ENCODE data around the gene THUMPD3.

The THUMPD3 gene

DNA sequence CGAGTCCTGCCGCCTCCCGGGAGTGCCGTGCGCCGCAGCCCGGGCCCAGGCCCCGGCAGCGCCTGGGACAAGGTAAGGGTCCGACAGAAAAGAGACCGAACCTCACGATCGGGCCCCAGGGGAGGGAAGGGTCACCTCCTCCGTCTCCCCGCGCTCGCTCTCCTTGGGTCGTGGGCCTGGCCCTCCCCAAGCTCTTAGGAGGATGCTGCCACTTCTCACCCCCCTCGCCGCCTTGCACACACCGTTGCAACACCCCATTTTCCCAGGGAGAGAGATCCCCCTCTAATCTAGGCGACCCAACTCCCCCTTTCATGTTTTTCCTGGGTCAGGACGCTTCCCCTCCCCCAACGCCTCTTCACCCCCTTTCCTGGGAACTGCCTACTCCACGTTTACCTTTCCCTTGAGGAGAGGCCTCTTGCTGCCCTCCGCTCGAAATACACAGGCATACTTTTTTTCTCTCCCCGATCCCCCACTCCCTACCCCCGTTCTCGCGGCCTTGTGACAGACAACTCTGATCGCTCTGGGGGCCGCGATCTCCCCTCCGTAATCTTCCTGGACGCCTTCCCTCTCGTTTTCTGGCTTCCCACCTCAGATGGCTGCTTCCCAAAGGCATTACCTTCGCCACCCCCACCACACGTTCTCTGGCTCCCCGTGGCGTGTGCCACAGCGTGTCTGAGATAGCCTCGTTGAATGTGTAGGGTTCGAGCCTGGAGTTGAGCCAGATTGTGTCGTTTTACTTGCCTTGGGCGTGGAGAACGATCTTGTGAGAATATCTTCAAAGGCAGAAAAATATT is 35.2 kb downstream of the THUMPD3 start:
- peak; percentile 13 to 17 for DNase-seq (ENCODE audit: low read depth in 2 of 2)

DNA sequence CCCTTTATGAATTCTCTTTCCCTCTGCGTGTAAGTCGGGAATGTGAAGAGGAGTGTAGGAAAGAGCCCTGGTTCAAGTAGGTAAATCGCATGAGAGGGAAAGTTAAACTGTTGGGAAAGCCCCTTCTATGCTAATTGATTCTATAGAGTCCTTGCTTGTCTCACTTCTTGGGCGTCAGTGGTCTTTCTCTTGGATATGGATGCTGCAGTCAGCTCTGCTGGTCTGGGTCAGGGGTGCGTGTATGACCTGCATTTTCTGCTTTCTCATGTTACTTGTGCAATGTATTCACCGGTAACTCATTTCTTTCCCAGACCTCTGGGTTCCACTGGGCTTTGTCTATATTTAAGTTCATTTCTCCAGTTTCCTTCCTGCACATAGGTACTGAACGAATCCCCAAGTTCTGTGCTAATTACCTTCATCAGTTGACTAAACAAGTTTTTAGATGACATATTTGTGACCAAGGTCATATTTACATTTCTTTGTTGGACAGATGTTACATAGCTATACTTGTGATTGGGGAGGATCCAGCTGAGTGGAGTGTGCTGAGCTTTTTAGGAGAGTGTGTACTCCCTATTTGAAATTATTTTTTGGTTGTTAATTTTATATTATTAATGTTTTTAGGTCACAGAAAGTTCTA is 36.0 kb downstream of the THUMPD3 start:
- DNase-seq (ENCODE audit: low read depth in 2 of 2) = peak in 1 of 2 donors; percentile 2

DNA sequence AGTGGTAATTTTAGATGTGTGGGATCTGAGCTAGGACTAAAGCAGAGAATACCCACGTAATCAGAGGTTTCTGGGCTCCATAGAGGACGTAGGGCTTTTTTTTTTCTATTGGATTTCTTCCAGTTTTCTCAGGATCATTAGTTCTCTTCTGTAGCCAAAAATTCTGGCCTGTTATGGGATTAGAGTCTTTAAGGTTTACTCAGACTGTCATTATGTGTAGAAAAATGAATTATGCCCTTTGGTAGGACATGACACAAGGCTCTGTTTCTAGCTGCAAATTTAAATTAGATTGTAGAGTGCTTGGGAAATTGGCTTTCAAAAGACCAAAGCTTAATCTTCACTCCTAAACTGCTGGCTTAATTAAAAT is 36.5 kb downstream of the THUMPD3 start:
- no peak for DNase-seq (ENCODE audit: low read depth in 2 of 2)

DNA sequence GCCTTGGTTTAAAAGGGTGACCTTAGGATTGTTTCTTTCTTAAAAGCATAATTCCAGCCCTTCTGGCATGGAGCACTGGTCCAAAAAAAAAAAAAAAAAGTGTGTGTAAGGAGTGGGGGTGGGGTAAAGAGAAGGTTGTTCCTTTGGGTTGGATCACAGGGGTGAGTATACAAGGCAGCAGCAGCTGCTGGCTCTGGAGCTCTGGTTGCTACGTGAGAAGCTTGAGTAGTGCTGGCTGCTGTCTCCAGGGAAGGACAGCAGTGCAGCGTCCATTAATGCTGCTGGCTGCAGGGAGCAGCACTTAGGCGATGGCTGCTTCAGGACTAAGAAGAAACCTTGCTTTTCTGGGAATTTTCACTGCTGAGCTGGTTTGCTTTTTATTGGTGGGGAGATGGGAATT is 36.9 kb downstream of the THUMPD3 start:
- DNase-seq (ENCODE audit: low read depth in 2 of 2) = no peak

DNA sequence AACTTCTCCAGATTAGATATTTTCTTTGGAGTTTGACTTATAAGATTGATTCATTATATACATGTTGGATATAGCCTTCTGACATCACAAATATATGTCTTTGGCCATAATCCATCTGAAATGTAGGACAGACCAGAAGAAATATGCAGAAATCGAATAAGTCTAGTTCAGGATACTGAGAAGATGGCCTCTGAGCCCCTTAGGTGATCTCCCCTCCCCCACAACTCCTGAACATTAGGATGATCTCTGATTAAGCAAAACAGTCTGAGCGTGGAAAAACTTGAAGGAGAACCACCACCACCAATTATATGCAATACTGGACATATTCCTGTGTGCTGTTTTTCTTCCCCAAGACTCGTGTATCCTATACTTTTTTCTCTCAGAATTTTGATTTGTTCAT is 37.8 kb downstream of the THUMPD3 start:
- DNase-seq (ENCODE audit: low read depth in 2 of 2) = no peak

DNA sequence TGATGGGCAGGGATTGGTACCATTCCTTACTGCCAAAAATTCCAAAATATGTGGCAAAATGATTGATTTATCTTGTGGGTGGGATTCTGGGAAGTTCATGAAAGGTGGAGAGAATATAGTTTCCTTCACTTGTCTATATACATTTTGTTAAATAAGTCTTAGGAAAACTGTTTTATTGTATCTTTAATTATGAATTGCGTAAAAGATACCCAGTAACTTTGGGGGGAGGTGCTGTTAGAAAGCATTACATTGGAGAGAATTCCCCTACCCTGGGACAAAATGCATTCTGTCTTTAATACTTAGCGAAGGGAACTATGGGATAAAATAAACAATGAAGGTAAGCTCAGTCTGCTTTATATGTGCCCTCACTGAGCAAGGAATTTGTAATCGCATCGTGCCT is 39.1 kb downstream of the THUMPD3 start:
- no peak for DNase-seq (ENCODE audit: low read depth in 2 of 2)

DNA sequence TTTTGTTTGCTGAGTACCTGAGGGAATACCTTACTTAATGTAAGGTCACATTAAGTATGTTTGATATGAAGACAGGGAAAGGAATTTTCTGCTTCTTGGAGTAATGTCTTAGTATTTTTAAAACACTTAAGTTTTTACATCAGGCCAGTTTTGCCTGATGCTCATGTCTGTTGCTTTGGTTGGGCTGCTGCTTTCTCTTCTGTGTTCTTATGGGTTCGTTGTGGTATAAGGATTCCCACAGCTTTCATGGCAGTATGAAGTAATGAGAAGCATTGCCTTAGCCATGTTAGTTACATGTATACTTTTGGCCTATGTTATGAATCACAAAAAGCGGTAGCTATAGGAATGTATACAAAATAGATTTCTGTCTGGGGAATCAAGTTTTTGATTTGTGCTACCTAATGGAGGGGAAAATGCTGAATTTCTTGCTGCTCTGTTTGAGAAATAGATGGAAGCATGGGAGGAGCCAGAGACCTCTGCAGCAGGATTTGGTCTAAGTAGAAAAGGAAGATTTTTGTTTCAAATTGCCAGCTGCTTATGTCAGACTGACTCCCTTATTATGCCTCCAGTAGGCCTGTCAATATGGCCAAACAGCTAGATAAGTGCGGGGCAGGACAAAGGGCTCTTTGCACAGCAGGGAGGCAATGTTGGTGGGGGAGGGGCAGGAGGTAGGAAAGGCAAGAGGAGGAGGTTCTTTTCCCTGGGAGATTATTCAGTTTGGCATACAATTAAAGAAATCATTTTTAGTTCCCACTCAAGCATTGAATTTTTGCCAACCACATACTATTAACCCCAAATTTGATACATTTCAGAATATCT is 39.8 kb downstream of the THUMPD3 start:
- DNase-seq (ENCODE audit: low read depth in 2 of 2) = no peak

DNA sequence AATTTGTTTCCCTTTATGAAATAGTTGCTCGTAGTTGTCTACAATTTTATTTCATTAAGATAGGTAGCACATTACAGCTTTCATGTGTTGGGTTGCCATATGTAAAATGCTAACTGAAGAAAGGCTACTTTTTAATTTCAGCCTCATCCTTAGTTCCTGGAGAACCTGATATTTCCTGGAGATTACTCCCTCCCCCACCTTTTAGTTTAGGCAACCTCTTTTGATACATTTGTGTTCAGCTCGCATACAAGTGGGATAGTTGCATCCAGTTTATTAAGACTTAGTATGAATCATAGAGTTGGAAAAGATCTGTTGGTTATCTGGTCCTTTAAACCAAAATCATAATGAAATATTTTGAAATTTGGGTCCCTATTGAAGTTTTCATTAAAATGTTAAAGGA is 40.6 kb downstream of the THUMPD3 start:
- no peak for DNase-seq (ENCODE audit: low read depth in 2 of 2)

DNA sequence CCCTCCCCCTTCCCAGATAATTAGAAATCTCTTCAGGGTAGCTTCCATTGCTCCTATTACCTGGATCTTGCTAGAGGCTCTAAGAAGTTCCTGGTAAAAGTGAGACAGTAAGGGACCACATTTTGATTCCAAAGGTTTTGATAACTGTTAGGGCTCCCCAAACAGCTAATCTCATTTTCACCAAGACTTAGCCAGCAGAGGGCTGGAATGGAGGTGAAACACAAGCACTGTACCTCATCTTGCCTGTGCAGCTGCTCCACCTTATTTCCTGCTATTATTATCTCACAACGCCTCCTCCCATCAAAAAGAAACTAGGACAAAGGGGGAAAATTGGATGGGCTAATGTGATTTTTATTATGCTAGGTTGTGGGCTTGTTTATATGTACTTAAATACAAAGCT is 41.8 kb downstream of the THUMPD3 start:
- no peak for DNase-seq (ENCODE audit: low read depth in 2 of 2)

DNA sequence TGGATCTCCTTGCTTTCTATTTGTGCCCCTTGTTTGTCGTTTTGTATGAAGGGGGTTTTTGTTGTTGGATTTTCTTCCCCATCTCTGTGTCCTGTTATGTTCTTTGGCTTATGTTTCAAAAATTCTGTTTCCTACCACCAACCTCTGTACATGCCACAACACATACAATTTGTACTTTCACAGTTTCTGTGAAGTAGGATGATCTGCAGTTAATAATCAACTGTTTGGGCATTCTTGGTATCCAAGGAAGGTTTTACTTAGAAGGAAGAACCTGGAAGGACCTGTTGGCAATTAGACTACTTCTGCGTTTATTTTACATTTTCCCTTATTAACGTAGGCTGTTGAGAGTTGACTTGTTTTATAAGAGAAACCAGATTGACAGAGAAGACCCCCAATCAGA is 42.9 kb downstream of the THUMPD3 start:
- DNase-seq (ENCODE audit: low read depth in 2 of 2) = no peak

DNA sequence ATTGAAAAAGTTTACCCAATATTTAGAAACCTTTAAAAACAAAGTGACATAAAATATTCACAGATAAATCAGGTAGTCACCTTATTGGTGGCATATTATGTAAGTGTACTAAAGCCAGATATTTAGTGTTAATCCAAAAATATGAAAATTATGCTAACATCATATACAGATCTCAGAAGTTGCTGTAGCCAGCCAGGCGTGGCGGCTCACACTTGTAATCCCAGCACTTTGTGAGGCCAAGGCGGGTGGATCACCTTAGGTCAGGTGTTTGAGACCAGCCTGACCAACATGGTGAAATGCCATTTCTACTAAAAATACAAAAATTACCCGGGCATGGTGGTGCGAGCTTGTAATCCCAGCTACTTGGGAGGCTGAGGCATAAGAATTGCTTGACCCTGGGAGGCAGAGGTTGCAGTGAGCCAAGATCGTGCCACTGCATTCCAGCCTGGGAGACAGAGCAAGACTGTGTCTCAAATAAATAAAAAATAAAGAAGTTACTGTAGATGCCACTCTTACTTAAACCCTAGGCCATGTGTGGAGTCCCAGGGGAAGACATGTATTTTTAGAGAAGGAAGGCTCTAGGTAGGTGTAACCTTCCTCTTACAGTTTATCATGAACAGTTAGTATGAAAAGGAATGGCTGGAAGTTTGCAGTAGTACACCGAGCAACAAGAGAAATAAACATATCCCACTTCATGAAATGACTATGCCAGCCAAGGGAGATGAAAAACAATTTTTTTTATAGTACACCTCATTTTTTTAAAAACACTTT is 44.2 kb downstream of the THUMPD3 start:
- DNase-seq (ENCODE audit: low read depth in 2 of 2) = no peak

DNA sequence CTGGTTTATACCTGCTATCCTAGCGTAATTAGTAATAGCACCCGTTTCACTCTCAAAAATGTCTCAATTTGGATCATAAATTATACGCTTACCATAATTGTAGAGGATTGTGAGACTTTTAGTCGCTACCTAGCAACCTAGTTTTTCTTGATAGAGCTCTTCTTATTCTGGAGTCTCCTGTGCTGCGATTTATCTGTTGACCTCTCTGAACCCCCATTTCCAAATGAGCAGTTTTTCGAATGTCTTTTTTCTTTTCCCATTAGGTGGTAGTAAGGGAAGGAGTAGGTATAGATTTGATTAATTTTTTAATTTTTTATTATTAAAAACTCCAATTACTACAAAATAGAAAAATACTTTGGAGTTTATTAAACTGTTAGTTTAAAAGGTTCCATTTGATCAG is 45.2 kb downstream of the THUMPD3 start:
- no peak for DNase-seq (ENCODE audit: low read depth in 2 of 2)

DNA sequence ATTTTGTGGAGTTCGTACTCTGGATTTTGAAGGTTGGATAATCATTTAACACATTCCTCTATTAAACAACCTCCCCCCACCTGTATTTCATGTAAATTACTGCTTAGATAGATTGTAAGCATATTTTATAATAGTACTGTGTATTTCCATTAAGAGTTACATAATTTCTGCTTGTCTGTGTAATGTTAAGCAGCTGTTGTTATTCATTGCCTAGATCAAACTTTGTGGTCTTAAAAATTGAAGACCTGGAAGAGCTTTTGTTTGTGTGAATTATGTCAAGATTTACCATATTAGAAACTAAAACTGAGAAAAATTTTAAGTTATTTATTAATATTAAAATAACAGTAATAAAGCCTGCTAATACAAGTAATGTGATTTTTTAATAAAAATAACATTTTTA is 45.7 kb downstream of the THUMPD3 start:
- DNase-seq (ENCODE audit: low read depth in 2 of 2) = no peak

DNA sequence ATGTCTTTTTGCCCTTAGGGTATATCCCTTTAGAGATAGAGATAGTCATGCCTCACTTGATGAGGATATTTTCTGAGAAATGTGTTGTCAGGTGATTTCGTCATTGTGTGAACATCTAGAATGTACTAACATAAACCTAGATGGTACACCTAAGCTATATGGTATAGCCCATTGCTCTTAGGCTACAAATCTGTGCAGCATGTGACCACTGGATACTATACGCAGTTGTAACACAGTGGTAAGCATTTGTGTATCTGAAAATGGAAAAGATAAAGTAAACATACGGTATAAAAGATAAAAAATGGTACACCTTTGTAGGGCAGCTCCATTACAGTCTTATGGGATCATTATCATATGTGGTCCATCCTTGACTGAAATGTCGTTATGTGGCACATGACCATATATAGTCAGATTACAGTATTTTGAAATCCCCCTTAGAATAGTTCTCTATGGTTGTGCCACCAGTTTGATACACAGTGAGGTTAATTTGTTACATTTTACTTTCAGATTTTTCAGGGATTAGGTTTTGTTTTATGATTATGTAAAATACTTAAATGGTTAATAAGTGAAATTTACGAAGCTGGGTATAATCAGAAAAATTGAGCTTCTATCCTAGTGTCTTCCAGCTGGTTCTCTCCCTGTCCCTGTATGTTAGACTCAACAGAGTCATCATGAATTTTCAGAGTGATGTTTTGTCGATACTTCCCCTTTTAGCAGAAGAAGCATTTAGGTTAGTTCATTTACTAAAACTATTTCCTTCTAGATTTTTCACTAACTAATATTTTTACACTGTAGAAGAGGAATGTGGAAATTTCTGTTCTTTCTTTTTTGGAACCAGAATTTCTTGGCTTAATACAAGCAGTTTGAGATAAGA is 47.4 kb downstream of the THUMPD3 start:
- no peak for DNase-seq (ENCODE audit: low read depth in 2 of 2)

DNA sequence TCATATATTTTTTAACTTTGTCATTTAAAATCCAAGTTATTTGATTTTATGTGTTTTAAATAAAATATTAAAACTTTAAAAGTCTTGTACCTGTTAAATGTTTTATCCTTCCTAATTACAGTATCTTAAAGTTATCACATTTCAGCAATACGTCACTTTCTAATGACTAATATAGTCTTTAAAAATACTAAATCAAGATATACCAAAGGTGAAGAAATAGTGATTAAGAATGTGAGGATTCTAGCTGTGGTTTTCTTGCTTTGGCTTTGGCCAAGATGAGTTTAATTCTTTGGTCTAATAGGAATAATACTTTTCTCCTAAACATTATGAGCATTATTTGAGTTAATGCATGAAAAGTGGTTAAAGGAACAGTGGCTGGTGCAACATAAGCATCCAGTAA is 48.4 kb downstream of the THUMPD3 start:
- DNase-seq (ENCODE audit: low read depth in 2 of 2) = no peak

DNA sequence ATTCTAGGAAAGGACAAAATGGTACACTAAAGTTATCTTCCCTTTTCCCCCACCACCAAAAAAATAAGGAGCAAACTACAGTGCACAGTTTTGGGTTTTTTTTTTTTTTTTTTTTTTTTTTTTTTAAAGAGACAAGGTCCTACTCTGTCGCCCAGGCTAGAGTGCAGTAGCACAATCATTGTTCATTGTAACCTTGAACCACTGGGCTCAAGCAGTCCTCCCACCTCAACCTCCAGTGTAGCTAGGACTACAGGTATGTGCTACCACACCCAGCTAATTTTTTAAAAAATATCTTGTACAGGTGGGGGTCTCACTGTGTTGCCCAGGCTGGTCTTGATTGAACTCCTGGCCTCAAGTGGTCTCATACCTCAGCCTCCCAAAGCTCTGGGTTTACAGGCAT is 49.4 kb downstream of the THUMPD3 start:
- DNase-seq (ENCODE audit: low read depth in 2 of 2) = no peak

DNA sequence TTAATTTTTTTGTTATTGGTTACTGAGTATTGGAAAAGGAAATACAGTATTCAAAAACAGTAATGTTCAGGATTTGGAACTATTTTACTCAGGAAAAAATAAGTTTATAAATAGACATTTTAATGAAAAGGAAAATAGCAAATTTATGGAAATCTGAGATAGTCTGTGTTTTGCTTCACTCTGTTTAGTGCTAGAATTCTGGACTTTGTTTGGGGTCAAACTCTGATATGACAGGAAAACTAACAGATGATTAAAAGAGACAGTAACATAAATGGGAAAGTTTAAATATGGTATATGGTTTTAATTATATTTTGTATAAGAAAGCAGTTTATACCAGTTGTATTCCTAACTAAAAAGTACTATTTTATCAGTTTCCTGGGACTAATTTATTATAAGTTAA is 52.0 kb downstream of the THUMPD3 start:
- no peak for DNase-seq (ENCODE audit: low read depth in 2 of 2)

DNA sequence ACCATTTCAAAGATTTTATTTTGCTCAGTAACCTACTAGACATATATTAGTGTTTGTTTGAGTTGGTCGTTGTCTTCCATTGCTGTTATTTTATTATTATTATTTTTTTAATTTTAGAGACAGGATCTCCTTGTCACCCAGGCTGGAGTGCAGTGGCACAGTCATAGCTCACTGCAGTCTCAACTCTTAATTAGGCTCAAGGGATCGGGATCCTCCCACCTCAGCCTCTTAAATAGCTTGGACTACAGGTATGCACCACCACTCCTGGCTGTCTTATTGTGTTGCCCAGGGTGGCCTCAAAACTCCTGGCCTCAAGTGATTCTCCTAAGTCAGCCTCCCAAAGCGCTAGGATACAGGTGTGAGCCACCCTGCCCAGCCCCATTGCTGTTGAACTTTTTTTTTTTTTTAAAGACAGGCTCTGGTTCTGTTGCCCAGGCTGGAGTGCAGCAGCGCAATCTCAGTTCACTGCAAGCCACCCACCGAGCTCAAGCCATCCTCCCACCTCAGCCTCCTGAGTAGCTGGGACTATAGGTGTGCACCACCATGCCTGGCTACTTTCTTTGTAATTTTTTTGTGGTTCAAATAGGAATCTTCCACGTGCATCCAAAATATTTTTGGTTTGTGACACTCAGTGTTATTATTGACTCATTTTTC is 52.8 kb downstream of the THUMPD3 start:
- no peak for DNase-seq (ENCODE audit: low read depth in 2 of 2)

DNA sequence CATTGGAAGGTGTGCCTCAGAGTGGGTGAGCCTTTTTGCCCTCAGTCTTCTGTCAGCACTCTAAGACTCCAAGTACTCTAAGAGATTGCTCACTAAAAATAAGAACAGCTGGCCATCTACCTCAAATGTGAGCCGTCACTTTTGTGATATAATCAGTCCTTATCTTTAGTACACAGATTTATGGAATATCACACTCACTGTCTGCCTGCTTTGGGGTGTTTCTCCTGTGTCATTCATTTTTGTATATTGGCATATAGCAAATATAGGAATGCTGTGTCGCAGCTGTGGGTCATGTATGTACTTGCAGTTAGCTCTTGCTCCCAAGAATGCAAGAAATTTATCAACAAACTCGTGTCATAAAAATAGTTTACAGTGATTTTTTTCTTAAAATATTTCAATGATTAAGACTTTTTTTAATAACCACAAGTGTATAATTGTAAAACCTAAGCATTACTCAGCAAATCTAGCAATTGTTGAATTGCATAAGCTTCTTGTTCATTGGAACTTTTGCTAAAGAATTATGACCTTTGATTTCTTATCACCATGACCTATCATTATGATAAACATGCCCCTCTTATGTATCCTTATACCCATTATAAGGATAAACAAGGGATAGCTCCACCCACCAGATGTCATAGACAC is 53.4 kb downstream of the THUMPD3 start:
- DNase-seq (ENCODE audit: low read depth in 2 of 2) = no peak
